Measurements from ENCODE around the gene CDKAL1.
A peak's percentile ranks its signal among the peaks of the same experiment; 100 is the strongest.
"Not testable (repeated sequence)": the region's sequence is repeated elsewhere in the genome, so short reads cannot be mapped to it uniquely, and the experiment has no call there.

CDKAL1 gene

DNA sequence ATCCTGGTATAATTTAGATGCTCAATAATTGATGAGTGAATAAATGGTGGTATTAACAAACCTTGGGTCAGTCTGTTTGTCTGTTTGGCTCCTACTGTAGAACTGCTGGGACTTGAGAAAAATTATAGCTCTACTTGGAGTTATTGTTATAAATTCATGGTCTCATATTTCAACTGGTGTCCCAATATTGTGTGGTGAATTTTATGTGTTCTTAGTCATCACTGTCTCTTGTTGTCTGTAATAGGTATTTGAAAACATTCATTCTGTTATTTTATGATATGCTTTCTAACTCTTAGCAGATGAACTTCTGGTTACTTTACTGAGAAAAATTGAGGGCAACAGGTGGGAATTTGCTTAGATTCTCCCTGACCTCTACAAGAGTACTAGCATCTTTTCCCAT lies 221.4 kb downstream of the CDKAL1 start:
- no peak for DNase-seq

DNA sequence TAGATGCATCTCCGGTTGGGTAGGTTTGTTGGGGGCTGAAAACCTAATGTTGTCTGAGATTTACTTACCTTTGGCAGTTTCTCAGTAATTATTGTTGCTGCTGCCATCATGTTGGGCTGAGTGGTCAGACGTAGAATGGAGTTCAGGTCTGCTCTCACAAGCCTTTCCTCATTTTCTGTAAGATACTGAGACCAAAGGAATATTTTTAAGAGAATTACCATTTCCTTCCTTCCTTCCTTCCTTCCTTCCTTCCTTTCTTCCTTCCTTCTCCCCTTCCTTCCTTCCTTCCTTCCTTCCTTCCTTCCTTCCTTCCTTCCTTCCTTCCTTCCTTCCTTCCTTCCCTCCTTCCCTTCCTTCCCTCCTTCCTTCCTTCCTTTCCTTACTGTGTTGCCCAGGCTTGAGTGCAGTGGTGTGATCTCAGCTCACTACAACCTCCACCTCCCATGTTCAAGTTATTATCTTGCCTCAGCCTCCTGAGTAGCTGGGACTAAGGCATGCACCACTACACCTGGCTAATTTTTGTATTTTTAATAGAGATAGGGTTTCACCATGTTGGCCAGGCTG lies 222.4 kb downstream of the CDKAL1 start:
- DNase-seq = not testable (repeated sequence)

GRCh38 chr6:20757761-20758160 lies 223.5 kb downstream of the CDKAL1 start:
- DNase-seq = no peak

- no peak for DNase-seq
Observed at GRCh38 chr6:20763296-20763695, 229.0 kb downstream of the CDKAL1 start.

DNA sequence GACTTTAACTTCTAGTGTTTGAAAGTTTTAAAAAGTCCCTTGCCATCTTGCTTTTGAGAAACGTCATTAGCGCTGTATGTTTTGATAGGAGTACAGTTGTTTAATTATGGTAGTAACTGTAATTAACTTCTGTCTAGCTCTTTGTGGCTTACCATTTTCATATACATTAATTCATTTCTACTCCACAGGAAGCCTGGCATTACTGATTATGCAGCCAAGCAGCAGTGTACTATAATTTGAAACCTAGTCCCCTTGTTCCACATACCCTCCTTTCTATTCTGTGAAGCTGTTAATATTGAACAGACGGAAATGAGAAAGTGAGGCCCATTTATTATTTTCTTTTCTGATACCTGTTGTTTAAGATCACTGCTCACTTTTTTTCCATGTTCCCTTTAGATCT lies 235.4 kb downstream of the CDKAL1 start:
- peak; percentile 38 for DNase-seq

GRCh38 chr6:20770773-20771172 lies 236.5 kb downstream of the CDKAL1 start:
- DNase-seq = peak; percentile 7

GRCh38 chr6:20771409-20771808 lies 237.2 kb downstream of the CDKAL1 start:
- DNase-seq = no peak

- no peak for DNase-seq
Observed at GRCh38 chr6:20773822-20774221, 239.6 kb downstream of the CDKAL1 start.

GRCh38 chr6:20775981-20776380 lies 241.7 kb downstream of the CDKAL1 start:
- DNase-seq = no peak

- DNase-seq = peak; percentile 57
Observed at GRCh38 chr6:20777801-20778200, 243.5 kb downstream of the CDKAL1 start.

- DNase-seq = no peak
Observed at GRCh38 chr6:20778459-20778858, 244.2 kb downstream of the CDKAL1 start.

GRCh38 chr6:20778912-20779311 lies 244.7 kb downstream of the CDKAL1 start:
- DNase-seq = peak; percentile 11

DNA sequence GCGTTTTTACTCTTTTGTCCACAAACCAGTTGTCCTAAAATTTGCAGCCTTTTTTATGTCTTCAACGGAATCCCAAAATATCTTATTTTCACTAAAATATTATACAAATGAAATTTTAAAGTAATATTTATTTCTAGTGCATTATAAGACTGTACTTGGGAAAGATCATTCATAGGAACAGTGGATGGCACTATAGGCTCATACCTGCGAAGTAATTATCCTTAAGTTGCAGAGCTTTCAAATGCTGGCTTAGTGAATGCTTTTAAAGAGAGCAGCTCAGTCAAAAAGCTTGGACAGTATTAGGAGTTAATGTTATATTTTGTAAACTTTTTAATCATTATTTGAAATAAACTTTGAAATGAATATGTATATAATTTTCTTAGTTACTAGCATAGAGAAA lies 254.9 kb downstream of the CDKAL1 start:
- DNase-seq = no peak

- DNase-seq = no peak
Observed at GRCh38 chr6:20790032-20790791, 256.0 kb downstream of the CDKAL1 start.

DNA sequence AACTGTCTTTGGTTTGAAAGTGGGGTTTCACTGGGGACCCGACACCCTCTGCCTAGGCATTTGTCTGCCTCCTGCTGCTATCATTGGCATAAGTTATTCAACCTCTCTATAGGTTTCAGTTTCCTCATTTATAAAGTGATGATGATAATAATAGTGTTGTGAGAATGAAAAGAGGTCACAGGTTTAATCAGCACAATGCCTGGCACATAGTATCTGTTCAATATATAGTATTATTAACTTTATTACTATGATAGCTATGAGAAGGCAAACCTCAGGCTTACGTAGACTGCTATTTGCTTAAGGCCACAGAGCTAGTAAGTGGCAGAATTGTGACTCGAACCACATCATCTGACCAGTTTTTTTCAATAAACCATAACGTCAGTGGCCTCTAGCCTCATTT lies 256.8 kb downstream of the CDKAL1 start:
- no peak for DNase-seq

GRCh38 chr6:20791944-20792343 lies 257.7 kb downstream of the CDKAL1 start:
- DNase-seq = no peak

DNA sequence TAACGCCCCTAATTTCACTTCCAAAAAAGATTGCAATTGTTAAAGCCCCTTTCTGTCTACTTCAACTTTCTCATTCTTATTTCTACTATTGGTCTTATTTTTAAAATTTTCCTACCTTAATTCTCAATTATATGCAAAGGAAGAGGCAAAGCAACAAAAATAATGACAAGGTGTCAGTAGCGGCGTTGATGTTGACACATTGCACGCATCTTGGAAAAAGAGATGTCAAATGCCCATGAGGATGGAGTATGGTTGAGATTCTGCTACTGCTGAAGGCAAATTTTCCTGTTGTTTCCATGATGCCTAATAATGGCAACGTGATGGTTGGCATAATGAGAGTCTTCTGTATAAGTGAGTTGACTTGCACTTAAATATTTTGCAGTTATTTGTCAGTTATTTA lies 258.9 kb downstream of the CDKAL1 start:
- no peak for DNase-seq

DNA sequence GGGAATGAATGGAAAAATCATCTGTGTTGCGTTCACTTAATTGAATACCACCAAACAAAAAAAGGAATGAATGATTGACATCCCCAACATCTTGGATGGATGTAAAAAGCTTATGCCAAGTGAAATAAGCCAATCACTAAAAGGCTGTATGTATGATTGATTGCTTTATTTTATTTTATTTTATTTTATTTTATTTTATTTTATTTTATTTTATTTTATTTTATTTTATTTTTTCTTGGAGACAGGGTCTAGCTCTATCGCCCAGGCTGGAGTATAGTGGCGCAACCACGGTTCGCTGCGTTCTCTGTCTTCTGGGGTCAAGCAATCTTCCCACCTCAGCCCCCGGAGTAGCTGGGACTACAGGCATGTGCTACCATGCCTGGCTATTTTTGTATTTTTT lies 263.3 kb downstream of the CDKAL1 start:
- DNase-seq = no peak

GRCh38 chr6:20800229-20800628 lies 266.0 kb downstream of the CDKAL1 start:
- DNase-seq = no peak

GRCh38 chr6:20800653-20801052 lies 266.4 kb downstream of the CDKAL1 start:
- DNase-seq = no peak

DNA sequence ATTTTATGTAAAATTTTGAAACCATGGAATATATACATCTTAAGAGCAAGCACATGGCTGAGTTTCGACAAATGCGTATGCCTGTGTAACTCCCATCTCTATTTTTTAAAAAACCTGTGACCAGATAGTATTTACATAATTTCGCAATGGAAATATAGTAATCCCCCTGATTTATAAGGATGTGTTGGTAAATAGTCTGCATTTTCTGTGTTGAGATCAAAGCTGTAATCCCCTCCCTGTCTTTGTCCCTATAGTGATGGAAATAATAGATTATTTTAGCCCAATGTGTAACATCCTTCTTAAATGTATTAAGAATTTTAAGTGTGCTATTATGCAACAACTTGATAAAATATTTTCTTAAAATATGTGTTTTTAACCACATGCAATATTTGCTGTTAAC lies 267.3 kb downstream of the CDKAL1 start:
- DNase-seq = no peak

DNA sequence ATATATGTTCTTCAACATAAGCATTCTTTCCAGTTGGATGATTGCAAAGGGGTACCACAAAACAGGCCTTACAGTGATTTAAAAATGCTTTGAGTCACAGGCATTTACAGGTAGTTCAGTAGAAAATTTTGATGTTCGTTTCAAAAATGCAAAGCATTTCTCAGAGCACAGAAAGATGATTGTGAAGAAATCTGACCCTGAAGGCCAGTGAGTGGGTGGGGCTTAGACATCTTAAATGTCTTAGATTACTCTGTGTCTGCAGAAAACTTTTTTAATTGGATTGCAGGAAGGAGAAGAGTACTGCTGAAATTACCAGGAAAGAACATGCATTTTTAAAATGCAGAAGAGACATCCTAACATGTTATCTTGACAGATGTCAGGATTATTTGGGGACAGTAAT lies 268.3 kb downstream of the CDKAL1 start:
- DNase-seq = no peak

DNA sequence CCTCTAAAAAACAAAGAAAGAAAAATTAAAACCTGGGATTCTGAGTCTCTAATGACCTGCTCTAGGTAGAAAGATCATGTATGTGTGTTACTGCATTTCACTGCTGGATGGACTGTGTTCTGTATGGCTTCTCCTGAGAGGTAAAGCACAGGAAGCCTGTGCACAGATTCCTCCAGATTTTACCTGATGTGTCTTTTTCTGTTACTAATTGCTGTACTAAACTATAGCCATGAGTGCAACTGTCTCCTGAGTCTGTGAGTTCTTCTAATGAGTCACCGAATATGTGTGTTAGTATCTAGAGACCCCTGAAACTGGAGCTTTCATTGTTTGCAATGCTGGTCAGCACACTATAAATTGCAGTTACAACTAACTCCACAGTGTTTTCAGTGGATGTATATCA lies 270.8 kb downstream of the CDKAL1 start:
- no peak for DNase-seq

- DNase-seq = no peak
Observed at GRCh38 chr6:20806669-20807068, 272.4 kb downstream of the CDKAL1 start.

GRCh38 chr6:20808439-20808838 lies 274.2 kb downstream of the CDKAL1 start:
- DNase-seq = no peak
